Mesenchymal stem cell (in vitro differentiated cells and primary cell): ENCODE measurements around the gene IGSF23.
A peak's percentile ranks its signal among the peaks of the same experiment; 100 is the strongest.

Experiments
- DNase-seq: peaks from one replicate; pipeline ENCODE4 v3.0.0-alpha.2; 2013
- H2AFZ ChIP-seq: one replicate; pipeline ENCODE4 v1.6.1; 2013; ENCODE audit warnings: low read depth, mild to moderate bottlenecking, control low read depth, inconsistent platforms, low read length, moderate library complexity
- H2AK5ac ChIP-seq: 2 replicates; pipeline ENCODE4 v1.6.1; 2013; ENCODE audit warnings: low read length, moderate library complexity, mild to moderate bottlenecking, inconsistent platforms; ENCODE audit not compliant: severe bottlenecking
- H2BK120ac ChIP-seq: one replicate; pipeline ENCODE4 v1.6.1; 2013; ENCODE audit warnings: low read depth, mild to moderate bottlenecking, inconsistent platforms, low read length, moderate library complexity
- H2BK12ac ChIP-seq, 2 experiments: one replicate each; pipeline ENCODE4 v1.6.1; 2013; ENCODE audit warnings: inconsistent platforms in 2 of 2, low read length in 2 of 2, mild to moderate bottlenecking in 2 of 2, moderate library complexity in 2 of 2, control low read depth in 1 of 2
- H2BK15ac ChIP-seq: one replicate; pipeline ENCODE4 v1.6.1; 2013; ENCODE audit warnings: mild to moderate bottlenecking, low read depth, inconsistent platforms; ENCODE audit not compliant: poor library complexity, severe bottlenecking
- H2BK5ac ChIP-seq: 2 replicates; pipeline ENCODE4 v1.6.1; 2013; ENCODE audit warnings: low read depth, mild to moderate bottlenecking, low read length, control low read depth, inconsistent platforms; ENCODE audit not compliant: poor library complexity, severe bottlenecking
- H3K14ac ChIP-seq, 2 experiments: one replicate each; pipeline ENCODE4 v1.6.1; 2013; ENCODE audit warnings: inconsistent platforms in 2 of 2, low read length in 2 of 2, control low read depth in 1 of 2, mild to moderate bottlenecking in 1 of 2, moderate library complexity in 1 of 2
- H3K18ac ChIP-seq, 2 experiments: one replicate each; pipeline ENCODE4 v1.6.1; 2013; ENCODE audit warnings: inconsistent platforms in 2 of 2, low read length in 2 of 2, control low read depth in 1 of 2, low read depth in 1 of 2, mild to moderate bottlenecking in 1 of 2
- H3K23ac ChIP-seq, 2 experiments: one replicate each; pipeline ENCODE4 v1.6.1; 2013; ENCODE audit warnings: inconsistent platforms in 2 of 2, low read length in 2 of 2, mild to moderate bottlenecking in 2 of 2, moderate library complexity in 2 of 2, control low read depth in 1 of 2
- H3K27ac ChIP-seq: 2 replicates; pipeline ENCODE4 v1.5.1; 2013; ENCODE audit warnings: mild to moderate bottlenecking, moderate library complexity, low read length, control low read depth, inconsistent platforms; ENCODE audit not compliant: poor library complexity, severe bottlenecking
- H3K27me3 ChIP-seq, 2 experiments: 2 replicates each; pipeline versions ENCODE4 v1.6.1 to v1.7.0; 2013; ENCODE audit warnings: low read length in 2 of 2, mild to moderate bottlenecking in 2 of 2, moderate library complexity in 2 of 2, control low read depth in 1 of 2, inconsistent platforms in 1 of 2; ENCODE audit not compliant: control insufficient read depth in 1 of 2, insufficient read depth in 1 of 2
- H3K36me3 ChIP-seq, 2 experiments: 2 replicates each; pipeline versions ENCODE4 v1.6.1 to v1.7.0; 2013; ENCODE audit warnings: low read length in 2 of 2, control low read depth in 1 of 2, inconsistent platforms in 1 of 2, low read depth in 1 of 2, mild to moderate bottlenecking in 1 of 2; ENCODE audit not compliant: insufficient read depth in 2 of 2, control insufficient read depth in 1 of 2
- H3K4ac ChIP-seq, 2 experiments: one replicate each; pipeline ENCODE4 v1.6.1; 2013; ENCODE audit warnings: inconsistent platforms in 2 of 2, low read length in 2 of 2, mild to moderate bottlenecking in 2 of 2, moderate library complexity in 2 of 2, control low read depth in 1 of 2, low read depth in 1 of 2
- H3K4me1 ChIP-seq: 2 replicates; pipeline ENCODE4 v1.6.1; 2013; ENCODE audit warnings: low read depth, low read length, control low read depth; ENCODE audit not compliant: control insufficient read depth, insufficient read depth
- H3K4me2 ChIP-seq: 2 replicates; pipeline ENCODE4 v1.6.1; 2013; ENCODE audit warnings: low read length, mild to moderate bottlenecking, inconsistent platforms; ENCODE audit not compliant: poor library complexity, severe bottlenecking
- H3K4me3 ChIP-seq, 2 experiments: 2 replicates each; pipeline versions ENCODE4 v1.5.1 to v1.7.0; 2013; ENCODE audit warnings: low read length in 2 of 2, mild to moderate bottlenecking in 2 of 2, control low read depth in 1 of 2, low read depth in 1 of 2; ENCODE audit not compliant: insufficient read depth in 1 of 2
- H3K79me1 ChIP-seq: replicated peaks from 2 replicates; pipeline ENCODE4 v1.6.1; 2013; ENCODE audit warnings: mild to moderate bottlenecking, control low read depth, low read length, inconsistent platforms; ENCODE audit not compliant: poor library complexity, severe bottlenecking
- H3K9ac ChIP-seq: 2 replicates; pipeline ENCODE4 v1.7.0; 2013; ENCODE audit warnings: mild to moderate bottlenecking, low read length, moderate library complexity
- H3K9me3 ChIP-seq: 2 replicates; pipeline ENCODE4 v1.7.0; 2013; ENCODE audit warnings: mild to moderate bottlenecking, low read length; ENCODE audit not compliant: control insufficient read depth
- H4K8ac ChIP-seq: one replicate; pipeline ENCODE4 v1.6.1; 2013; ENCODE audit warnings: inconsistent platforms, mild to moderate bottlenecking, low read length, moderate library complexity
- H4K91ac ChIP-seq: one replicate; pipeline ENCODE4 v1.6.1; 2013; ENCODE audit warnings: mild to moderate bottlenecking, low read length, inconsistent platforms
- WGBS: methylation state at CpG from one replicate; pipeline ENCODE4 v1.1.7; 2013; ENCODE audit warnings: mixed read lengths; 5-methylcytosine and 5-hydroxymethylcytosine counted together

Gene IGSF23

DNA sequence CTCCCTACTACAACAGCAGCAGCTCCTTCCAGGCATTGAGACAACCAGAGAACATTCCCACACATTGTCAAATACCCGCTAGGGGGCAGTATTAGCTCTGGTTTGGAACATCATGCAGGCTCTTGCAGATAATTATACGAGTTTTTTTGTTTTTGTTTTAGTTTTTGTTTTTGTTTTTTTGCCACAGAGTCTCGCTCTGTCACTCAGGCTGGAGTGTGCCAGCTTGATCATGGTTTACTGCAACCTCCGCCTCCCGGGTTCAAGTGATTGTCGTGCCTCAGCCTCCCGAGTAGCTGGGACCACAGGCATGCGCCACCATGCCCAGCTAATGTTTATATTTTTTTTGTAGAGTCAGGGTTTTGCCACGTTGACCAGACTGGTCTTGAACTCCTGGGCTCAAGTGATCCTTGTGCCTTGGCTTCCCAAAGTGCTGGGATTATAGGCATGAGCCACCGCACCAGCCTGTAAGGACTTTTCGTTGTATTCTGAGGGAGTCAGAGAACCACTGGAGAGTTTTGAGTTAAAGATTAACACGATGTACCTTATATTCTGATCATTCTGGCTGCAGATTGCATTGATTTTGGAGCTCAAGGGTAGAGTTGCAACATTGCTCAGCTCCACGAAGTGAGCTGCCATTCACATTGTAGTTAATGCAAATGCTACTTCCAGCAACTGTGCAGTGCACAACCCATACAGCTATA lies 42.2 kb upstream of the IGSF23 start:
- Histone ChIP-seq H3K18ac (no peak overlapping the region), H2BK5ac (no peak overlapping the region), H3K4ac (no peak overlapping the region), H3K27me3 (peaks cover 13 to 52% of the 10 kb centered on the region in 2 experiments), H2BK120ac (no peak overlapping the region), H2BK15ac (no peak overlapping the region), H3K14ac (peak overlapping the region in 1 of 2 experiments; percentile 64), H3K9ac (no peak overlapping the region), H3K23ac (no peak overlapping the region), H3K9me3 (no peaks in the 10 kb centered on the region), H3K79me1 (no peaks in the 10 kb centered on the region), H3K36me3 (no peaks in the 10 kb centered on the region), H2AK5ac (no peak overlapping the region), H3K4me2 (peak overlapping the region; percentile 56), H4K8ac (peak overlapping the region; percentile 39), H2BK12ac (peak overlapping the region in 1 of 2 experiments; percentile 39), H3K4me3 (no peak overlapping the region), H3K4me1 (peaks cover 11% of the 10 kb centered on the region), H4K91ac (no peak overlapping the region), H2AFZ (no peak overlapping the region), H3K27ac (no peak overlapping the region)
- WGBS: 54% methylated on average over 13 of the region's 13 CpGs
- peak; percentile 83 for DNase-seq

DNA sequence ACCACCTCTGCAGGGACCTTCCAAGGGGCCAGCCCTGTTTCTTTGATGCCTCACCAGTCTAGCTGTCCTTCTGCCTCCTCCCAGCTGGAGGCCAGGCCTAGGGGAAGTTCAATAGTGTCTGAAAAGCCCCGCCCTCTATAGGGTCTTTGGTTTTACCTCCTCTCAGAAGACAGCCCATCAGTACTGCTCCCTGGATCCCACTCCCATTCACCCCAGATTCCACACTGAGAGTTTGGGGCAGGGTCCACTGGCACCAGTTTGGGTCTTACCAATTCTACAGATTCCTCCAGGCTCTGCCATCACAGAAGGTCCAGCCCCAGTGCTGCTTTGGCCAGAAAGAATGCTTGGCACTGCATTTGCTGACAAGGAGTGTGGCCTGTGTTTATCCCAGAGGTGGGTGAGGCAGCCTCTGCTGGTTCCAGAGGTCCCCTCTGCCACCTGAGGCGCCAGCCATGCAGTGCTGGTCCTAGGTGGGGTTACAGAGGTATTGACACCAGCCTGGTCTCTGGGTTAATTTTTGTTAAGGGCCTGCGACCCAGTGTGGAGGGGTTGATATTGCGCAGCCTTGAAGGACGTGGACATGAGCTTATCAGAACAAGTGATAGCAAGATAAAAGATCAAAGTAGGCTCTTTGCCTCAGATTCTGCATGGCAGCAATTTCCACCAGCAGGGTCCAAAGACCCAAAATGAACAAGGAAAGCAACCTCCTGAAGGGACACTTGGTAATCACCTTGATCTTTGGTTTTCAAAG lies 41.4 kb upstream of the IGSF23 start:
- peak overlapping the region; percentile 47 for H2AK5ac ChIP-seq
- H3K18ac ChIP-seq: no peak overlapping the region
- no peak overlapping the region for H3K4me2 ChIP-seq
- 72% methylated on average over 5 of the region's 5 CpGs for WGBS
- no peak overlapping the region for H2BK5ac ChIP-seq
- DNase-seq: no peak
- no peak overlapping the region for H2BK15ac ChIP-seq
- H3K79me1 ChIP-seq: no peaks in the 10 kb centered on the region
- no peak overlapping the region for H3K4ac ChIP-seq
- H2BK120ac ChIP-seq: no peak overlapping the region
- no peak overlapping the region for H3K4me3 ChIP-seq
- no peak overlapping the region for H4K91ac ChIP-seq
- H3K4me1 ChIP-seq: peaks cover 11% of the 10 kb centered on the region
- peak overlapping the region; percentile 36 for H4K8ac ChIP-seq
- H3K27ac ChIP-seq: no peak overlapping the region
- no peak overlapping the region for H2BK12ac ChIP-seq
- no peaks in the 10 kb centered on the region for H3K9me3 ChIP-seq
- H3K9ac ChIP-seq: no peak overlapping the region
- H3K14ac ChIP-seq: no peak overlapping the region
- no peaks in the 10 kb centered on the region for H3K36me3 ChIP-seq
- H2AFZ ChIP-seq: no peak overlapping the region
- H3K23ac ChIP-seq: no peak overlapping the region
- H3K27me3 ChIP-seq: peaks cover 8 to 46% of the 10 kb centered on the region in 2 experiments

DNA sequence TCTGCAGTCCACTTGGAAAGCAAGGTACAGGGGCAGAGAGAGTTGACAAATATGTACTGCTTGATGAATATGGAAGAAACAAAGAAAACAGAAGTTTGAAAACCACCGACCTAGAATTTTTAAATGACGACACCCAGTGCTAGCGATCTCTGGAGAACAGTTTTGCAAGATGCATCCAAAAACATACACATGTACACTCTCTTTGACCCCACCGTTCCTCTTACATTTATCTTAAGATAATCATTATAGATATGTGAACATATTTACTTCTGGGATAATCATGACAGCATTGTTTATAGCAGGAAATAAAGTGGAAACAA lies 40.8 kb upstream of the IGSF23 start:
- Histone ChIP-seq H3K27ac (no peak overlapping the region), H3K9me3 (no peaks in the 10 kb centered on the region), H3K4ac (no peak overlapping the region), H3K4me2 (no peak overlapping the region), H2BK12ac (no peak overlapping the region), H4K91ac (no peak overlapping the region), H2AFZ (no peak overlapping the region), H4K8ac (no peak overlapping the region), H3K4me1 (peaks cover 11% of the 10 kb centered on the region), H3K79me1 (no peaks in the 10 kb centered on the region), H3K14ac (no peak overlapping the region), H3K36me3 (no peaks in the 10 kb centered on the region), H3K23ac (no peak overlapping the region), H2AK5ac (no peak overlapping the region), H3K4me3 (no peak overlapping the region), H2BK120ac (no peak overlapping the region), H3K9ac (no peak overlapping the region), H2BK5ac (no peak overlapping the region), H3K27me3 (peaks cover 8 to 41% of the 10 kb centered on the region in 2 experiments), H3K18ac (no peak overlapping the region), H2BK15ac (no peak overlapping the region)
- 79% methylated on average over 3 of the region's 4 CpGs for WGBS
- no peak for DNase-seq

DNA sequence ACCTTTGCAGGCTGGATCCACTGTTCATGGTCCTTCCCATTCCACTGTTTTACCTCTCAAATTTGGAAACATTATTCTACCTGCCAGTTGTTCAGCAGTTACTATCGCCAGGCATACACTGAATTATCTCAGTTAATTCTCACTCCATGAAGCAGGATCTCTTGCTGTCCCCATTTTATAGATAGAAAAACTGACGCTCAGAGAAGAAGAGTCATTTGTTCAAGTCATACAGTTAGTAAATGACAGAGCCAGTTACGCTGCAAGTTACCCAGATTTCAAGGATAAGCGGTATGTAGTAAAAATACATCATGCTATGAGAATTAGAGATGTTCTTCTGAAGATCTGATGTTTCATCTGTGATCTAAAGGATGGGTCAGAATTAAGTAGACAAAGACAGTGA lies 40.2 kb upstream of the IGSF23 start:
- Histone ChIP-seq H3K27me3 (peaks cover 4 to 35% of the 10 kb centered on the region in 2 experiments), H2AFZ (no peak overlapping the region), H3K9ac (no peak overlapping the region), H3K9me3 (no peaks in the 10 kb centered on the region), H2BK15ac (no peak overlapping the region), H3K14ac (no peak overlapping the region), H4K8ac (no peak overlapping the region), H3K79me1 (no peaks in the 10 kb centered on the region), H2BK120ac (no peak overlapping the region), H3K4ac (no peak overlapping the region), H3K23ac (no peak overlapping the region), H3K18ac (no peak overlapping the region), H2BK12ac (no peak overlapping the region), H2AK5ac (no peak overlapping the region), H2BK5ac (no peak overlapping the region), H3K4me3 (no peak overlapping the region), H4K91ac (no peak overlapping the region), H3K27ac (no peak overlapping the region), H3K4me1 (peaks cover 11% of the 10 kb centered on the region), H3K4me2 (no peak overlapping the region), H3K36me3 (no peaks in the 10 kb centered on the region)
- 94% methylated on average over 4 of the region's 4 CpGs for WGBS
- DNase-seq: no peak
